HEK293T (cell line): ENCODE measurements around the gene SLC6A6.

Experiments used
- CTCF ChIA-PET: fragments of 350-600 bp; formaldehyde crosslinking; extraction: SDS; loops from one replicate; lab custom pipeline; 2021; ENCODE audit warnings: antibody characterized with exemption, inconsistent platforms; lab: Yijun Ruan, JAX
- POLR2A ChIA-PET: fragments of 350-600 bp; formaldehyde crosslinking; extraction: SDS; loops from one replicate; lab custom pipeline; 2020; ENCODE audit warnings: antibody characterized with exemption, inconsistent platforms; lab: Yijun Ruan, JAX
- DNase-seq: peaks from one replicate; pipeline ENCODE4 v3.0.0; 2012; ENCODE audit warnings: mixed read lengths; ENCODE audit errors: extremely low spot score
- ARNT ChIP-seq: fragments of 450-650 bp; IDR thresholded peaks from 2 replicates; pipeline ENCODE4 v1.6.1; 2017; ENCODE audit warnings: mild to moderate bottlenecking
- BHLHE40 ChIP-seq: fragments of 450-650 bp; IDR thresholded peaks from 2 replicates; pipeline ENCODE4 v1.6.1; 2016; ENCODE audit warnings: mild to moderate bottlenecking, moderate library complexity, borderline replicate concordance
- CTBP1 ChIP-seq: fragments of 450-650 bp; IDR thresholded peaks from 2 replicates; pipeline ENCODE4 v1.6.1; 2016; ENCODE audit warnings: borderline replicate concordance
- ELF4 ChIP-seq: fragments of 450-650 bp; IDR thresholded peaks from 2 replicates; pipeline ENCODE4 v1.6.1; 2017; ENCODE audit warnings: antibody characterized with exemption
- FOXA1 ChIP-seq: fragments of 450-650 bp; IDR thresholded peaks from 2 replicates; pipeline ENCODE4 v1.6.1; 2016; ENCODE audit warnings: mild to moderate bottlenecking
- FOXK2 ChIP-seq: fragments of 450-650 bp; IDR thresholded peaks from 2 replicates; pipeline ENCODE4 v1.6.1; 2016; ENCODE audit warnings: mild to moderate bottlenecking
- FOXM1 ChIP-seq: fragments of 450-650 bp; IDR thresholded peaks from 2 replicates; pipeline ENCODE4 v1.6.1; 2017; ENCODE audit warnings: mild to moderate bottlenecking, borderline replicate concordance
- HDGF ChIP-seq: fragments of 450-650 bp; IDR thresholded peaks from 2 replicates; pipeline ENCODE4 v1.6.1; 2017; ENCODE audit warnings: antibody characterized with exemption, borderline replicate concordance
- L3MBTL2 ChIP-seq: fragments of 450-650 bp; conservative IDR thresholded peaks from 2 replicates; pipeline ENCODE4 v1.6.1; 2016; ENCODE audit warnings: mild to moderate bottlenecking
- LEF1 ChIP-seq: fragments of 450-650 bp; IDR thresholded peaks from 2 replicates; pipeline ENCODE4 v1.6.1; 2017; ENCODE audit warnings: mild to moderate bottlenecking, borderline replicate concordance
- NFRKB ChIP-seq: fragments of 450-650 bp; IDR thresholded peaks from 2 replicates; pipeline ENCODE4 v1.6.1; 2016; ENCODE audit warnings: mild to moderate bottlenecking, moderate library complexity
- SP1 ChIP-seq: fragments of 450-650 bp; IDR thresholded peaks from 2 replicates; pipeline ENCODE4 v1.6.1; 2017
- SUZ12 ChIP-seq: fragments of 450-650 bp; IDR thresholded peaks from 2 replicates; pipeline ENCODE4 v1.6.1; 2016; ENCODE audit warnings: mild to moderate bottlenecking
- TARDBP ChIP-seq: fragments of 450-650 bp; IDR thresholded peaks from 2 replicates; pipeline ENCODE4 v1.6.1; 2016
- ZNF384 ChIP-seq: fragments of 450-650 bp; IDR thresholded peaks from 2 replicates; pipeline ENCODE4 v1.6.1; 2016
- TF ChIP-seq, protein P1 (sequence below): fragments of 450-650 bp; IDR thresholded peaks from 2 replicates; pipeline ENCODE4 v1.6.1; 2016

SLC6A6 gene

DNA sequence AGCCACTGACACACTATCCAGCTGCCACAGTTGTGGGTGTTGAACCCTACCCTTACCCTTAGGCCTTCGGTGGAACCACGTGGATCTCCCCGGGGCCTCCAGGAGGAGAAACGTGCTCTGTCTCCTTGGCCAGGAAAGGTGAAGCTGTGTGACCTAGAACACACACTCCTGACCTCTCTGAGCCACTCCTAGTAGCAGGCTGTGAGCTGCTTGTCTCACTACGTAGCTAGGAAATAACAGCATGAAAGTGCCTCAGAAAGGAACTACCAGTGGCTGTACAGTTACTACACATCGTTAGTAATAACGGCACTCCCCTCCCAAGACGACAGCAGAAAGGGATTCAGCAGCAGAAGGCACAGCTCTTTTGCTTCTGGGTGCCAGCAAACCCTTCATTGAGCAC, 36.2 kb upstream of the SLC6A6 start:
- no peak for TF ChIP-seq LEF1
- no peak for TF ChIP-seq FOXK2
- no peak for TF ChIP-seq SUZ12
- no peak for TF ChIP-seq SP1
- ChIA-PET POLR2A (interaction anchor here (1.5 kb wide), 1 partner anchor 9 kb away, joined by 3 read pairs; no protein-coding TSS in a partner anchor), CTCF (interaction anchor here (1.3 kb wide), 1 partner anchor 163 kb away, joined by 3 read pairs; no protein-coding TSS in a partner anchor)
- DNase-seq, result no peak

DNA sequence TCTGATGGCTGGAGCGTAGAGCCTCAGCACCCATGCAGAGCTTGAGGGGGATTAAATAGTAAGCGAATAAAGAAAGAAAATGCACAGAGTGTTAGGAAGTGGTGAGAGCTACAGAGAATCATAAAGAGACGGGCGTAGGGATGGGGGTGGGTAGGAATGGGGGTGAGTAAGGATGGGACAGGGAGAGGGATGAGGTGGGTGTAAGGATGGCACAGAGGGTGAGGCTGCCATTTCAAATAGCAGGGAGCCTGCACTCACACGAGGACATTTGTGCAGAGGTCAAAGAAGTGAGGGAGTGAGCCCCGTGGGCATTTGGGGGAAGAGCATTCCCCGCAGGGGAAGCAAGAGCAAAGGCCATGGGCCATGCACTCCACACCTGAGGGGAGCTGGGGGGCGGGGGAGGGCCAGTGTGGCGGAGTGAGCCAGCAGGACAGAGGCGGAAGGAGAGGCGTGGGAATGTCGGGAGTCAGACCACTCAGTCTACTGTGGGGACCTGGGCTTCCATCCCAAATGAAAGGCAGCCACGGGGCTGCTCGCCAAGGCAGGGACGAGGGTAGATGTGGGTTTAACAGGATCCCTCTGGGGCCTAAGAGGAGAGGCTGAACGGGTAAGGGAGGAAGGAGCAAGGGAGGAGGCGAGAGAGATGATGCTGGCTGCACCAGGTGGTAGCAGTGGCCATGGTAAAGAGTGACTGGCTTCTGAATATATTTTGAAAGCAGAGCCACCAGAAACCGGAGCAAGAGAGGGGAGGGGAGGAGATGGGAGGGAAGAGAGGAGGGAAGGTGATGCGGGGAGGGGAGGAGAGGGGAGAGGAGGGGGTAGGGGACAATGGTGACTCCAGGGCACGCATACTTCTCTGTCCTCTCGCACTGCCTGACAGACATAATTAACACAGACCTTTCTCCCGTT, 35.2 kb upstream of the SLC6A6 start:
- ChIA-PET CTCF (interaction anchor here (1.3 kb wide), 1 partner anchor 164 kb away, joined by 3 read pairs; no protein-coding TSS in a partner anchor), POLR2A (interaction anchor here (1.5 kb wide), 1 partner anchor 10 kb away, joined by 3 read pairs; no protein-coding TSS in a partner anchor)
- no peak for DNase-seq
- TF ChIP-seq FOXM1 (no peak), ARNT (no peak), FOXK2 (no peak), LEF1 (no peak)

DNA sequence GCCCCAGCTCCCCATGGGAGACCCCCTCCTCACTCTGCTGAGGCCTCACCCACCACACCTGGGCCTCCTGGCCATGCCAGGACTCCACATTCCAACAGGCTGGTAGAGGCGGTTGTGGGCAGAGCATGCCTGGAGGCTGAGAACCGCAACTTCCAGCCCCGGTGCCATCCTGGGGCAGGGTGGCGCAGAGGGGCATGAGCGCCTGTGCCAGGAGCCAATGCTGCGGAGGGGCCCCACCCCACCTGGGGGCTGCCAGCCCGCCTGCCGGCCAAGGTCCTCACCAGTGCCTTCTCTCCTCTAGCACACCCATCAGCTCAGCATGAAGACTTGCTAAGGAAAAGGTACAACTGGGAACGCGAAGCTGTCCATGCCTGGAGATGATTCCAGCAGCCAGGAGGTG, 34.3 kb upstream of the SLC6A6 start:
- DNase-seq, result no peak
- ChIA-PET POLR2A (no interaction called here), CTCF (no interaction called here)
- TF ChIP-seq NFRKB, result no peak
- no peak for TF ChIP-seq FOXK2
- TF ChIP-seq FOXM1, result no peak
- TF ChIP-seq, protein P1, sequence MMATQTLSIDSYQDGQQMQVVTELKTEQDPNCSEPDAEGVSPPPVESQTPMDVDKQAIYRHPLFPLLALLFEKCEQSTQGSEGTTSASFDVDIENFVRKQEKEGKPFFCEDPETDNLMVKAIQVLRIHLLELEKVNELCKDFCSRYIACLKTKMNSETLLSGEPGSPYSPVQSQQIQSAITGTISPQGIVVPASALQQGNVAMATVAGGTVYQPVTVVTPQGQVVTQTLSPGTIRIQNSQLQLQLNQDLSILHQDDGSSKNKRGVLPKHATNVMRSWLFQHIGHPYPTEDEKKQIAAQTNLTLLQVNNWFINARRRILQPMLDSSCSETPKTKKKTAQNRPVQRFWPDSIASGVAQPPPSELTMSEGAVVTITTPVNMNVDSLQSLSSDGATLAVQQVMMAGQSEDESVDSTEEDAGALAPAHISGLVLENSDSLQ, result no peak
- TF ChIP-seq BHLHE40, result no peak
- TF ChIP-seq SP1, result no peak
- no peak for TF ChIP-seq CTBP1
- TF ChIP-seq ZNF384, result no peak
- no peak for TF ChIP-seq LEF1
- no peak for TF ChIP-seq ARNT
- TF ChIP-seq SUZ12, result no peak
- no peak for TF ChIP-seq HDGF
- no peak for TF ChIP-seq ELF4

DNA sequence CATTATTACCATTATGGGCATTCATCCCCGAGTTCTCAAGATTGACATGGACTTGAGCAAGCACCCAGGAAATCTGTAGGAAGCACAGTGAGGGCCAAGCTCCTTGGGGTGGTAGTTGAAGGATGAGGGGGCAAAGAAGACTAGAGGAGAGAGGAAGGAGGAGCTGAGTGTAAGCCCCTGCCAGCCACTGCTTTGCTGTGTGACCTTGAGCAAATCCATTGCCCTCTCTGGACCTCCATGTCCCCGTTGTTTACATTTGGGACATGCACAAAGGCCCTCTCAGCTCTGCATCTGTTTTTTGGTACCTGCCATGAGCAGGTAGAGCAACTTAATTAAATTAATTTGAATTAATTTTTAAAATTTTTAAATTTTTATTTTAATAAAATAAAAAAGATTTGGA, 33.5 kb upstream of the SLC6A6 start:
- no peak for DNase-seq
- ChIA-PET POLR2A (no interaction called here), CTCF (interaction anchor here (1.4 kb wide), 1 partner anchor 10 kb away, joined by 3 read pairs; no protein-coding TSS in a partner anchor)
- TF ChIP-seq FOXK2, result no peak
- no peak for TF ChIP-seq BHLHE40
- TF ChIP-seq L3MBTL2, result no peak
- TF ChIP-seq, protein P1, result no peak
- TF ChIP-seq NFRKB, result no peak
- no peak for TF ChIP-seq ELF4
- TF ChIP-seq LEF1, result no peak
- TF ChIP-seq SUZ12, result no peak
- no peak for TF ChIP-seq FOXA1
- no peak for TF ChIP-seq CTBP1
- no peak for TF ChIP-seq SP1
- TF ChIP-seq TARDBP, result no peak
- TF ChIP-seq ARNT, result no peak

DNA sequence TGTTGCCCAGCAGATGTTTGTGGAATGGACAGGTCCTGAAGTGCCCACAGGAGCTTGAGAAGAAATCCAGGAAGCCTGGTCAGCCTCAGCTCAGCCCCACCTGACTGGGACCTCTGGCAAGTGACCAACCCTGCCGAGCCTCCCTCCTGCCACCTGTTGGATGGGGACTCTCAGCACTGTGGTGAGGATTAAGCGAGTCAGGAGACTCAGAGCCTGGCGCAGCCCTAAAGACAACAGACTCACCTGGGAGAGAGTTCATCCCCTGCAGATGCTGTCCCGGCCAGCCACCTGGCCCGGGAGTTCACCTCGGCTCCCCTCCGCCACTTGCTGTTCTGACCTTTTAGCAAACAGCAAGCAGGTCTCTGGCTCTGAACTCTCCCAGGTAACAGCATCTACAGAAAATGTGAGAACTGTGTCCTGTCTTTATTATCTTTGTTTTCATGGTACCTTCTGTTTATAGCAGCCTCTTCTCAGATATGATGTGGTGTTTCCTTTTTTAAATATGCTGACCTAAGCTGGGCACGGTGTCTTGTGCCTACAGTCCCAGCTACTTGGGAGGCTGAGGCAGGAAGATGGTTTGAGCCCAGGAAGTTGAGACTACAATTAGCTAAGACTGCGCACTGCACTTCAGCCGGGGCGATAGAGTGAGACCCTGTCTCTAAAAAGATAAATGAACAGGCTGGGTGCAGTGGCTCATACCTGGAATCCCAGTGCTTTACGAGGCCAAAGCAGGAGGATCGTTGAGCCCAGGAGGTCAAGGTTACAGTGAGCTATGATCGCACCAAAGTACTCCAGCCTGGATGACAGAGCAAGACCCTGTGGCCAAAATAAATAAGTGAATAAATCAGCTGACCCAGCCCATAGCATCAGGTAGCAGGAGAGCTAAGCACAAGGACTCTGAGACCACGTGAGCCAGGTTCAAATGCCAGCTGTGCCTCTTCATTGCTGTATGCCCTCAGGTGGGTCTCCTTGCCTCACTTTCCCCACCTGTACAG, 32.4 kb upstream of the SLC6A6 start:
- TF ChIP-seq SUZ12, result no peak
- no peak for TF ChIP-seq ARNT
- no peak for TF ChIP-seq BHLHE40
- TF ChIP-seq TARDBP, result no peak
- TF ChIP-seq SP1, result no peak
- TF ChIP-seq FOXA1, result no peak
- no peak for TF ChIP-seq HDGF
- TF ChIP-seq FOXM1, result no peak
- no peak for TF ChIP-seq ELF4
- no peak for TF ChIP-seq L3MBTL2
- no peak for TF ChIP-seq CTBP1
- TF ChIP-seq NFRKB, result no peak
- no peak for TF ChIP-seq FOXK2
- TF ChIP-seq, protein P1, result no peak
- TF ChIP-seq ZNF384, result no peak
- no peak for TF ChIP-seq LEF1
- ChIA-PET POLR2A (no interaction called here), CTCF (interaction anchor here (1.4 kb wide), 1 partner anchor 11 kb away, joined by 3 read pairs; no protein-coding TSS in a partner anchor)
- DNase-seq, result no peak
